ENCODE results near the gene POU2F2.

GRCh38 chr19:42123765-42124164 is 8.5 kb downstream of the POU2F2 start:
- TF ChIP-seq, protein P1, sequence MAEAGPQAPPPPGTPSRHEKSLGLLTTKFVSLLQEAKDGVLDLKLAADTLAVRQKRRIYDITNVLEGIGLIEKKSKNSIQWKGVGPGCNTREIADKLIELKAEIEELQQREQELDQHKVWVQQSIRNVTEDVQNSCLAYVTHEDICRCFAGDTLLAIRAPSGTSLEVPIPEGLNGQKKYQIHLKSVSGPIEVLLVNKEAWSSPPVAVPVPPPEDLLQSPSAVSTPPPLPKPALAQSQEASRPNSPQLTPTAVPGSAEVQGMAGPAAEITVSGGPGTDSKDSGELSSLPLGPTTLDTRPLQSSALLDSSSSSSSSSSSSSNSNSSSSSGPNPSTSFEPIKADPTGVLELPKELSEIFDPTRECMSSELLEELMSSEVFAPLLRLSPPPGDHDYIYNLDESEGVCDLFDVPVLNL (CRISPR knock-in tag; IDR thresholded peaks at IDR 0.05; ENCODE audit: borderline replicate concordance, low read depth), result no peak
- no peak for TF ChIP-seq CTCF (IDR thresholded peaks at IDR 0.05)
- no peak for TF ChIP-seq KAT7 (CRISPR knock-in tag; IDR thresholded peaks at IDR 0.05; ENCODE audit: borderline replicate concordance)
- no peak for TF ChIP-seq NR3C1 (CRISPR knock-in tag; conservative IDR thresholded peaks at IDR 0.05; ENCODE audit: low read depth)
- TF ChIP-seq, protein P2, sequence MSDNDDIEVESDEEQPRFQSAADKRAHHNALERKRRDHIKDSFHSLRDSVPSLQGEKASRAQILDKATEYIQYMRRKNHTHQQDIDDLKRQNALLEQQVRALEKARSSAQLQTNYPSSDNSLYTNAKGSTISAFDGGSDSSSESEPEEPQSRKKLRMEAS (CRISPR knock-in tag; IDR thresholded peaks at IDR 0.05), result no peak
- no peak for TF ChIP-seq FOXK1 (CRISPR knock-in tag; IDR thresholded peaks at IDR 0.05)
- no peak for TF ChIP-seq SP1 (CRISPR knock-in tag; conservative IDR thresholded peaks at IDR 0.05)
- TF ChIP-seq AFF4 (CRISPR knock-in tag; IDR thresholded peaks at IDR 0.05; ENCODE audit: borderline replicate concordance), result no peak
- TF ChIP-seq, protein P3, sequence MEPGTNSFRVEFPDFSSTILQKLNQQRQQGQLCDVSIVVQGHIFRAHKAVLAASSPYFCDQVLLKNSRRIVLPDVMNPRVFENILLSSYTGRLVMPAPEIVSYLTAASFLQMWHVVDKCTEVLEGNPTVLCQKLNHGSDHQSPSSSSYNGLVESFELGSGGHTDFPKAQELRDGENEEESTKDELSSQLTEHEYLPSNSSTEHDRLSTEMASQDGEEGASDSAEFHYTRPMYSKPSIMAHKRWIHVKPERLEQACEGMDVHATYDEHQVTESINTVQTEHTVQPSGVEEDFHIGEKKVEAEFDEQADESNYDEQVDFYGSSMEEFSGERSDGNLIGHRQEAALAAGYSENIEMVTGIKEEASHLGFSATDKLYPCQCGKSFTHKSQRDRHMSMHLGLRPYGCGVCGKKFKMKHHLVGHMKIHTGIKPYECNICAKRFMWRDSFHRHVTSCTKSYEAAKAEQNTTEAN (CRISPR knock-in tag; IDR thresholded peaks at IDR 0.05), result no peak
- TF ChIP-seq NFE2L1 (CRISPR knock-in tag; IDR thresholded peaks at IDR 0.05), result no peak

All from WTC11 (cell line).